GM12873 (cell line): ENCODE results near the gene TLE1.

Experiments
- CTCF ChIP-seq: IDR thresholded peaks from 2 replicates; pipeline ENCODE4 v1.5.1; 2012; ENCODE audit warnings: low read depth, mild to moderate bottlenecking, moderate library complexity, low read length, control low read depth; ENCODE audit not compliant: insufficient read depth; ENCODE audit errors: missing control alignments

Gene TLE1

GRCh38 chr9:81631218-81631745 lies 58.1 kb downstream of the TLE1 start:
- no peak for TF ChIP-seq CTCF

DNA sequence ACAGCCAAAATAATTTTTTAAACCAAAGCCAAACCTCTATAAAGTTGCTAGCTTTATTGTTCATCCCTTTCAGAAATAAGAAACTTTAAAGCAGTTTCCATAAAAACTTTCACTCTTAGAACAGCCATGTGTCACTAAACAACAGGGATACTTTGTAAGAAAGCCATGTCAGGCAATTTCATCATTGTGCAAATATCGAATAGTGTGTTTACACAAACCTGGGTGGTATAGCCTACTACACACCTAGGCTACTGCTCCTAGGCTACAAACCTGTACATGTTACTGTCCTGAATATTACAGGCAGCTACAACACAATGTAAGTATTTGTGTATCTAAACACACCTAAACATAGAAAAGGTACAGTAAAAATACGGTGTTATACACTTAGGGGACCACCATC lies 59.9 kb downstream of the TLE1 start:
- no peak for TF ChIP-seq CTCF

- no peak for TF ChIP-seq CTCF
Observed at GRCh38 chr9:81628897-81629296, 60.5 kb downstream of the TLE1 start.

DNA sequence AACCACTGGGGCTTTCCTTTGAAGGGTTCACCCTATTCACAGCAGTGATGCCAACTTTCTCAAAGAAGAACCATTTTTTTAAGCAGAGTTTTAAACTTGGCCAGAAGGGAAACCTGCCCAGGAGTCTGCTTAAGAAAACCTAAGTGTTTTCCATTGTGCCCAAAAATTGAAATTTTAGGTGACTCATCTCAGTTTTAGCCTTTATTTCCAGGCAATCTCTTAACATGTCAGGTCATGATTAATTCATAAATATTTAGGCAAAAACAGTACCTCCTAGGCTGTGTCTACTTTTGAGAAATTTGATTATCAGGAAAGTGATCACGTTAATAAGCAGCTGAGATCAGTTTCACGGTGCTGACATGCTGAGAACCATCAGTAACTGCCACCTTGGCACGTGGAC lies 61.9 kb downstream of the TLE1 start:
- TF ChIP-seq CTCF: no peak

GRCh38 chr9:81626511-81626910 lies 62.8 kb downstream of the TLE1 start:
- TF ChIP-seq CTCF: no peak

GRCh38 chr9:81625969-81626368 lies 63.4 kb downstream of the TLE1 start:
- no peak for TF ChIP-seq CTCF

GRCh38 chr9:81623778-81624177 lies 65.6 kb downstream of the TLE1 start:
- no peak for TF ChIP-seq CTCF
